ENCODE data around the gene BAMBI. TPM values are rescaled to one million over a fixed set of nuclear protein-coding genes. Genes with fewer than 3 reads are reported as not detected.

The BAMBI gene
- polyA plus RNA-seq, 4 donors = 44.5 to 57.1 (median 50.3) TPM

DNA sequence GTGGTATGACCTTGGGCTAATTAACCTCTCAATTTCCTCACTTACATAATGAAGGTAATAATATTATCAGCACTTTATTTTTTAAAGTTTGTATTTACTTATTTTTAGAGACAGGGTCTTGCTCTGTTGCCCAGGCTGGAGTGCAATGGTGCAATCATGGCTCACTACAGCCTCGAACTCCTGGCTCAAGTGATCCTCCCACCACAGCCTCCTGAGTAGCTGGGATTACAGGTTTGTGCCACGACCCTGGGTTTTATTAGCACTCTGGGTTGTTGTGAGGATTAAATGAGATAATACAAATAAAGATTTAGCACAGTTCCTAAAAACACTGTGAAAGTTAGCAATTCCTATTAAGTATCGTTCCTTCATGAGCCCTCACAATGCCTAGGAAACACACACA is 14.7 kb downstream of the BAMBI start:
- DNase-seq (ENCODE audit: low read depth in 4 of 4, low spot score in 3 of 4) = no peak

DNA sequence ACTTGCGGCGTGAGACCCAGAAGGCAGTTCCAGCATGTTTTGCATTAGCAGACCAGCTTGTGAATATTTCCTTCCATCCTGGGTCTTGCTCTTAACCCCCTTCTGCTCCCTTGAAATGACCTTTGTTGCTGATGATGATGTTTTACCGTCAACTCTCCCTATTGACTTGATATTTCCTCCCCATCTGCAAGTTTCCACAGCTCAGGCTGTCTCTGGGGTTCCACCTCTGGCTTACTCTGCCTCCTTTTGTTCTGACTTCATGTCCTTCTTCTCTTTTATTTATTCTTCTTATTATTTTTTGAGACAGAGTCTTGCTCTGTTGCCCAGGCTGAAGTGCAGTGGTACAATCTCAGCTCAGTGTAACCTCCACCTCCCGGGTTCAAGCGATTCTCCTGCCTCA is 17.2 kb downstream of the BAMBI start:
- DNase-seq (ENCODE audit: low read depth in 4 of 4, low spot score in 3 of 4) = no peak

DNA sequence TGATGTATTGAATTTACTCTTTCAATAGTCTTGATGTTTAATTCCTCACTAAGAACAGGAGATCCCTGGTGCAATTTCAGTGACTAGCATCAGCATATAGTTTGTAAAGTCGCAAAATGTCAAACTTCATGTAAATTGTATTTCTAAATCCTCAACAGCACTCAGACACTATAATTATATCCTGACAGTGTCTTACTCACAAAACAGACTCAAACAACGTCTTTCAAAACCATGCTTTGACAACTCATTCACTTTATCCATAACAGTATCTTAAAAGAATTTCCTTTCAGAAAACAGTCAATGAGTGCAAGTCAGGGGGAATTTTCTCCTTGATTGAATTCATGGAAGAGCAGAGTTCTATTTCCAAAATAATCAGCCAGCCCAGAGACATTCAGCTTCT is 20.8 kb downstream of the BAMBI start:
- DNase-seq (ENCODE audit: low read depth in 4 of 4, low spot score in 3 of 4) = no peak

DNA sequence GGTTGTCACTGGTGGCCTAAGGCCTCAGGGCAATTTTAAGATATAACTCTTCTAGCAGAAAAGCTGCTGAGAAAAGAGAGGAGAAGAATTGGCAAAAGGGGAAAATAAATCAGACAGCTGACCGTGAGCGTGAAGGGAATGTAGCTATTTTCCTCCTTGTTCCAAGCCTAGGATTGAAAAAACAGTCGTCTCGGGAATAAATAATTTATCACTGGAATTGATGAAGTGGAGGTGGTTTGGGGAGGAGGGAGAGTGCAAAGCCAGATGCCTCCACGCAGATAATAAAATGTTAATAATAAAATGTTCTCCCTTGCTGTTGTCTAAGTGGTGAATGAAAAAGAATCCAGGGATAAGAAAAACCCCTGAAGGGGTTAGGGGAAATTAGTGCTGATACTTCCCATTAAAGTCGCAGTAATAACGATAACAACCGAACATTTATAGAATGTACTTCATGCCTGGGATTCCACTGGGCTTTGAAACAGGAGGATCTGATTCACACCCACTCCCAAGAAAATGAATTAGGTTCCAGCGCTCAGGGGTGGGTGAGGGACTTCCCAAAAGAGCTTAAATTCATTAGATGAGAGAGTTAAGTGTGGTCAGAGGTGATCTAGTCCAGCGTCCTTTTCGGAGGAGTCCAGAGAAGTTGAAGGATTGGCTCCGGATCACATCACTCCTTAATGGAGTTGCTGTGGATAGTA is 27.3 kb downstream of the BAMBI start:
- no peak for DNase-seq (ENCODE audit: low read depth in 4 of 4, low spot score in 3 of 4)

DNA sequence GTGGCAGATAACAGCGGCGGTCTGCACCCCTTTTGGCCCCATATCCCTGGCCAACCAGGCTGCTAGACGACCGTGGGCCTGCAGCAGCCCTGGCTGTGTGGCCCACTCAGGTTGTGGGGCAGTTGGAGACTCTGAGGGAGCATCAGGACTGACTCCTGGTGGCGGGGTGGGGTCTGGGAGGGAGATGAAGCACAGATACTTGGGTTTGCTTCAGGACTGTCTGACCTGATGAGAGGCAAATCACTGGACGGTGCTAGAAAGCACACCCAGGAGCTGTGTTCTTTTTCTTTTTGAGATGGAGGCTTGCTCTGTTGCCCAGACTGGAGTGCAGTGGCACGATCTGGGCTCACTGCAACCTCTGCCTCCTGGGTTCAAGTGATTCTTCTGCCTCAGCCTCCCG is 28.2 kb downstream of the BAMBI start:
- no peak for DNase-seq (ENCODE audit: low read depth in 4 of 4, low spot score in 3 of 4)

DNA sequence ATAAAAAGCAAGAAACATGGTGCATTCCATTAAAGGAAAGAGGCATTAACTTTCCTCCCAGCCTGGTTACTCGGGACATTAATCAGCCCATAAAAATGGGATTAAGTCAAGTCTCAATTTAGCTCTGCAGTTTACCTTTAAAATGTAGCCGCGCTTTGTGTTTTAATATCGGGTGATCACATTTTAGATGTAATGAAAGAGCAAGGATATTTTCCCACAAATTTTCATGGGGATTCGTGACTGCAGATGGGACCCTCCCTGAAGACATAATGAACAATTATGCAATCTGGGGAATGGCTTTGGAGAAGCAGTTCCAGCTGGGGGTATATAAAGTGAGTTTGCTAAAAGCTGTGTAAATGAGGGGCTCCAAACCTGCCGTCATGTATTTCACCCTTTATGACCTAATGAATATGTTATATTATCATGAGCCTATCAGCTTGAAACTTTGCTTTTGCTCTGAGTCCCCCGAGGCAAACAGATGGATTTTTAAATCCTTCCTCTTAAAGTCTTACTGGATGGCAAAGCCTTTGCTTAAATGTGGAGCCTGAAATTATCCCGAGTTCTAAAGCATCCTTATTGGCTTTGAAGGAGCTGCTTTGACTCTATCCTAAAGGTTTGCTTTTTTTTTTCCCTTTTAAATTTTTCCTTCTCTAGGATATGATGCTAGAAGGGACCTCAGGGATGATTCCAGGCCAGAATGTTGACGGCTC is 31.8 kb downstream of the BAMBI start:
- no peak for DNase-seq (ENCODE audit: low read depth in 4 of 4, low spot score in 3 of 4)

DNA sequence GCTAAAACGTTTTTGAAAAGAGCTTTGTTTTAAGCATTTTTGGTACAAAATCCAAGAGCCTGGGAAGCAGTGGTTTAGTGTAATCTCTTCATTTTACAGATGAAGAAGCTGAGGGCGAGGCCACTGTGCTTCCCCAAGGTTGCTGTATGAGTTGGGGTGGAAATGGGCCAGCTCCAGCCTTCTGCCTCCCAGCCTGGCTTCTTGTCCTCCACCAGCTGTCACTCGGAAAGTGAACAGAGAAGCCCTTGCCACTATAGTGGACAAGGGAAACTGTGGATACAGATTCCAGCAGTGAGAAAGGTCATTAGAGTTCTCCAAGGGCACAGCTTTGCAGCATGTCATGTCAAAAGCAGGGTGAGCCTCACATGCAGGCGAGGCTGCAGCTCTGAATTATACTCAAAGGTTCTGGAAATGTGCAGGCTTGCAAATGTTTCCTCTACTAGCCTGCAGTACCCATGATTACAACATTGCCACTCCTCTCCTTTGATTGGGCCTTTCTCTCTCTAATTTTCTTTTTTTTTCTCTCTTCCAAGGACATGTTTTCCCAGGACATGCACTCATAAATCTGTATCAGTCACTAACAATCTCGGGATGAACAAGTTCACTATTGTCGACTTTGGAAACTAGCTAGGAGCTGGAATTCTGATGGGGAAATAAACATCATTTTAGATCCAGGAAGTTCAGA is 33.0 kb downstream of the BAMBI start:
- no peak for DNase-seq (ENCODE audit: low read depth in 4 of 4, low spot score in 3 of 4)

DNA sequence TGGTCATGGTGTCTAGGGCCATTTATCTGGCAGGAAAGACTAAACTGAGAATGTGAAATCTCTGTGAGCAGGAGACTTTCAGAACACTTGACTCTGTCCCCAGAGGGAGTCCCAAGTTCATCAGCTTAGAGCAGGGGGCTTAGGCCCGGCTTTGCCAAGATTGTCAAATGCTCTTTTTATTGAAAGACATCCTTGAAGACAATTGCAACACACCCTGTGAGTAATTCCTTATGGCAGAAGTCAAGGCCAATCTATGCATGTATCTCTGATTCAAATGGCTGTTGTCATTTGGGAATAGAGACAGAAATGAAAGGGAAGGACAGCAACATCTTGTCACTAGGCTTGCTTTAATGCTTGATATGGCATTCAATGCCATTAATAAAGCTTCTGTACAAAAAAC is 33.7 kb downstream of the BAMBI start:
- no peak for DNase-seq (ENCODE audit: low read depth in 4 of 4, low spot score in 3 of 4)

DNA sequence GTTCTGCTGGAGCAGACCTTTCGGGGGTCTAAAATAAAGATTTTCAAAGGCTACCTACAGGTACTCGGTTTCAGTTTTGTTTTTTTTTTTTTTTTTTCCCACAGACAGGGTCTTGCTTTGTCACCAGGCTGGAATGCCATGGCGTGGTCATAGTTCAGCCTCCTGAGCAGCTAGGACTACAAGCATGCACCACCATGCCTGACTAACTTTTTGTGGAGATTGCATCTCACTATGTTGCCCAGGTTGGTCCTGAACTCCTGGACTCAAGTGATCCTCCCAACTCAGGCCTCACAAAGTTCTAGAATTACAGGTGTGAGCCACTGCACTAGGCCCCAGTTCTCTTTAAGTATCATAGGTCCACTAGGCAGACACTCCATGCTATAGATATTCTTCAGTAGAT is 34.5 kb downstream of the BAMBI start:
- DNase-seq (ENCODE audit: low read depth in 4 of 4, low spot score in 3 of 4) = no peak

DNA sequence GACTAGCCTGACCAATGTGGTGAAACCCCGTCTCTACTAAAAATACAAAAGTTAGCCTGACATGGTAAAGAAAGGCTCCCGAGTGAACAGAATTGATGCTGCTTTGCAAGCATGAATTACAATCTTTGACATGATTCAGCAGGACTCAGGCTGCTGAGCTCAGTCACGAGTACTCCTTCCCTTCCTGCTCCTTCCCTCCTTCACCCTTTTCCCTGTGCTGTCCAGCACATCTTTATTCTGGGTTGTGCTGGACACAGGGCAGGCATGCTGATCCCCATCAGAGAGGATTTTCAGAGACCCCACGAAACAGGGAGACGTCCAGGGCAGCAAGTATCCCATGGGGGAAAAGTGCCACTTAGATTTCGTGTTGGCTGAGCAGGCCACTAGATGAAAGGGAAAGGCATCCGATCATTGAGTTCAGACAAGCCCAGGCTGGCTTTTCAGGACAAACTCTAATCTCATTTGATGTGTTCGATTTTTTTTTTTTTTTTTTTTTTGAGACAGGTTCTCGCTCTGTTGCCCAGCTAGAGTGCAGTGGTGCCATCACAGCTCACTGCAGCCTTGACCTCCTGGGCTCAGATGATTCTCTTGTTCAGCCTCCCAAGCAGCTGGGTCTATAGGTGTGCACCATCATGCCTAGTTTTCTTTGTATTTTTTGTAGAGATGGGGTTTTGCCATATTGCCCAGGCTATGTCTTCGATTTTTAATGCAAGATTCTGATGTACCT is 36.5 kb downstream of the BAMBI start:
- no peak for DNase-seq (ENCODE audit: low read depth in 4 of 4, low spot score in 3 of 4)

DNA sequence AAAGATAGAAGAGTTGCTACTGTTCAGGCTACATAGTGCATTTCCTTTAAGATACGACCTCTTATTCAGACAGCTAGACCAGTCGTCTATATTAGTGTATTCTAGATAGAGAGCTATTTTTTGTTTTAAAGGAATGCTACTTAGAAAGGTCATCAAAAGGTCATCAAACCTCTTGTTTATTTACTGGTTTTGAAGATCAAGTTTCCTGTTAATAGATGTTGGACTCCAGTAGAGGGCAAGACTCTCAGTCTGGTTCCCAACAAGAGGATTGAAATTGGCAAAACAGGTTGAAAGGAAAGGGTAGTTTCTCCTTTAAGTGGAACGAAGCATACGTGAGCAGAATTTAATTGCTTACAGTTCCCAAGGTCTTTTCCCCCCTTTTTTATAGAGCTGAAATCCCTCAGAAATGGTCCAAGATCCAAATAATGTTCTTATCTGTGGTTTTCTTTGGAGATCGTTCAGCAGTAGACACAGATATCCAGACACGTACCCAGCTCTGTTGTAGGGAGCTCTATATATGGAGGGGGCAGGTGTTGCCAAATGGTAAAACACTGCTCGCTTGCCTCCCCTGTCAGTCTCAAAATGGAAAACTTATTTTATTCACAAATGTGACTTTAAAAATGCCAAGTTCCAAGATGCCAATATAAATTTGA is 37.2 kb downstream of the BAMBI start:
- DNase-seq (ENCODE audit: low read depth in 4 of 4, low spot score in 3 of 4) = no peak

DNA sequence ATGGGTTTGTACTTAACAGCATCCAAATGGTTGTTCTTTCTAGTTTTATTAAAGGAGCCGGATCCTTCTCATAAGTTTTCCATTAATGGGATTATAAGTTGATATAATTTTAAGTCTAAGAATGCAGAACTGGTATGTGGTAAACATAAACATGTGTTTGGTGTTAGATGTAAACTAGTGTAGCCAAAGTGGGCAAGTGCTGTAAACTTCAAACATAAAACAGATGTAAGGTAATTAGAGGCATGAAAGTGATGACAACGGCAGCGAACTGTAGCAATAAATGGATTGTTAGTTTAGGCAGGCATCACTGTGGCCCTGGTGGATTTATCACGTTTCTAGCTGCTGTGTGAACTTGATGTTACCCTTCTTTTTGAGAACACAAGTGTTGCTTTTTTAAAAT is 37.9 kb downstream of the BAMBI start:
- no peak for DNase-seq (ENCODE audit: low read depth in 4 of 4, low spot score in 3 of 4)

DNA sequence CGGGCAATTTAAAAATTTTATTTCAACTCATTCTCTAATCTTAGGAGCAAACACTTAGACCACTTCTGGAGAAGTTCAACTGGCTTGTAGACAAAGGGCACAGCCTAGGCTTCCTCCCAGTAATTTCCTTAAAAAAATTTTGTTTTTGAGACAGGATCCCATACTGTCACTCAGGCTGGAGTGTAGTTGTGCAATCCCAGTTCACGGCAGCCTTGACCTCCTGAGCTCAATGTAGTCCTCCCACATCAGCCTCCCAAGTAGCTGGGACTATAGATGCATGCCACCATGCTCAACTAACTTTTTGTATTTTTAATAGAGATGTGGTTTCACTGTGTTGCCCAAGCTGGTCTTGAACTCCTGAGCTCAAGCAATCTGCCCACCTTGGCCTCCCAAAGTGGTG is 38.4 kb downstream of the BAMBI start:
- DNase-seq (ENCODE audit: low read depth in 4 of 4, low spot score in 3 of 4) = no peak

DNA sequence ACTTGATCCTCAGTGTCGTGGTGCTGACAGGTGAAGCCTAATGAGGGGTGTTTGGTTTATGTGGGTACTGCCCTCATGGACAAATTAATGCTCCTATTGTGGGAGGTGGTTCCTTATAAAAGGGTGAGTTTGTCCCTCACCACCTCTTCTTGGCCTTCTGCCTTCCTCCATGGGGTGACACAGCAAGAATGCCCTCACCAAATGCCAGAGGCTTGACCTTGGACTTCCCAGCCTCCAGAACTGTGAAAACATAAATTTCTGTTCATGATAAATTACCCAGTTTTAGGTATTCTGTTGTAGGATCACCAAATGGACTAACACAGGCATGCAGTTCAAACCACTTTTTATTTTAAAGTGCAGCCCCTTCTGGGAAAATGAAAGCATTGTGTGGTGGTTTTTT is 39.4 kb downstream of the BAMBI start:
- DNase-seq (ENCODE audit: low read depth in 4 of 4, low spot score in 3 of 4) = no peak

DNA sequence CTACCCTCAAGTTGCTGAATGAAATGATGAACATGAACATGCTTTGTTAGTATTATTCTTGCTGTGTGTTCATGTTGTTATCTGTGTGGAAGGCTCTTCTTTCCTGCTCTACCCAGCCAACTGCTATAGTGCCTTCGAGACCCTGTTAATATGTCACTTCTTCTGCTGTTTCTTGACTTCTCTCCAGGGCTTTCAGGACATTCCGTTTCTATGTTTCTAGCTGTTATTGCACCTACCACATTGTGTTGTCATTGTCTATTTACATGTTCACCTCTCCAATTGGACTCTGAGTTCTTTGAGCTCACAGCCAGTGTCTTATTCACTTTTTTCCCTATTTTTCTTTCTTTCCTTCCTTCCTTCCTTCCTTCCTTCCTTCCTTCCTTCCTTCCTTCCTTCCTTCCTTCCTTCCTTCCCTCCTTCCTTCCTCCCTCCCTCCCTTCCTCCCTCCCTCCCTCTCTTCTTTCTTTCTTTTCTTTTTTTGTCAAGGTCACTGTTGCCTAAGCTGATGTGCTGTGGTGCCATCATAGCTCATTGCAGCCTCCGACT is 40.4 kb downstream of the BAMBI start:
- no peak for DNase-seq (ENCODE audit: low read depth in 4 of 4, low spot score in 3 of 4)

DNA sequence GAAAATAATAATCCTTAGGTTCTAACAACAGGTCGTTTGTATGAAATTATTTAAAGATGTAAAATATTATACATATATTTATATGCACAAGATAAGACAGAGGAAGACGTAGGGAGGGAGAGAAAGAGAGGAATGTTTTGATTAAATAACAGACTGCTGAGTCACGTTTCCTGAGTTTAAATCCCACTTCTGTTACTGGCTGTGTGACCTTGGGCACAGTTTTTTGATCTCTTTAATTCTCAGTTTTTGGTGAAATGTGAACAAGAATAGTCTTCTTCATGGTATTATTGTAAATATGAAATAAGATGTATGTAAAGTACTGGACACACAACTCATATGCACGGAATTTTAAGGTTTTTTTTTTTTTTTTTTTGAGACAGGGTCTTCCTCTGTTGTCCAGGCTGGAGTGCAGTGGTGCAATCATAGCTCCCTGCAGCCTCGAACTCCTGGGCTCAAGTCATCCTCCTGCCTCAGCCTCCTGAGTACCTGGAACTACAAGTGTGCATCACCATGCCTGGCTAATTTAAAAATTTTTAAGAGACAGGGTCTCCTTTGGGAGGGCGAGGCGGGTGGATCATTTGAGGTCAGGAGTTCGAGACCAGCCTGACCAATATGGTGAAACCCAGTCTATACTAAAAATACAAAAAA is 42.6 kb downstream of the BAMBI start:
- DNase-seq (ENCODE audit: low read depth in 4 of 4, low spot score in 3 of 4) = no peak

DNA sequence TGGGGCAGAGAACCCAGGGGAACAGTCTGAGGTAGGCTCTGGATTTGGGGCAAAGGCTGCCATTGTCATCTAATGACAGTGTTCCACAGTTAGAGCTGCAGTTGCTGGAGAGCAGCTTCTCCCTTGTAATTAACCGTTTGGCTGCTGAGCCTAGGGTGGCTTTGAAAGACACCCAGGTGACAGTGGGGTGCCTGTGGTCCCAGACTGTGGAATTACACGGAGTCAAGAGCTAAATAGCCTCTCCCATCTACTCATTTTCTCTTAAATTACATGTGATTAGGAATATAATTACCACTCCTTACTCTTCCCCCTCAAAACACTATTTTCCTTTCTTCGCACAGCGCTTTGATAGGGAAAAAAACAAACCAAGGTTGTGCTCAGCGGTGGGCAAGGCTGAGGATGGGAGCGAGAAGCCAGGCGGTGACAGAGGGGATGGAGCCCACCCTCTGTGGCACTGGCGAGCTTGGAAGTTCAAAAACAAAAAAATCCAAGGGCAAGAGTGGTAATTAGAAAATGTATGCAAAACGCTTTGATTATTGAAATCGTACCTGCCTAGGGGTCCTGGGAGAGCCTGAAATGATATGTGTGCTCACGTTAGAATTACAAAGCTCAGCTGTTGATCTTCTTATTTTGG is 44.1 kb downstream of the BAMBI start:
- no peak for DNase-seq (ENCODE audit: low read depth in 4 of 4, low spot score in 3 of 4)

DNA sequence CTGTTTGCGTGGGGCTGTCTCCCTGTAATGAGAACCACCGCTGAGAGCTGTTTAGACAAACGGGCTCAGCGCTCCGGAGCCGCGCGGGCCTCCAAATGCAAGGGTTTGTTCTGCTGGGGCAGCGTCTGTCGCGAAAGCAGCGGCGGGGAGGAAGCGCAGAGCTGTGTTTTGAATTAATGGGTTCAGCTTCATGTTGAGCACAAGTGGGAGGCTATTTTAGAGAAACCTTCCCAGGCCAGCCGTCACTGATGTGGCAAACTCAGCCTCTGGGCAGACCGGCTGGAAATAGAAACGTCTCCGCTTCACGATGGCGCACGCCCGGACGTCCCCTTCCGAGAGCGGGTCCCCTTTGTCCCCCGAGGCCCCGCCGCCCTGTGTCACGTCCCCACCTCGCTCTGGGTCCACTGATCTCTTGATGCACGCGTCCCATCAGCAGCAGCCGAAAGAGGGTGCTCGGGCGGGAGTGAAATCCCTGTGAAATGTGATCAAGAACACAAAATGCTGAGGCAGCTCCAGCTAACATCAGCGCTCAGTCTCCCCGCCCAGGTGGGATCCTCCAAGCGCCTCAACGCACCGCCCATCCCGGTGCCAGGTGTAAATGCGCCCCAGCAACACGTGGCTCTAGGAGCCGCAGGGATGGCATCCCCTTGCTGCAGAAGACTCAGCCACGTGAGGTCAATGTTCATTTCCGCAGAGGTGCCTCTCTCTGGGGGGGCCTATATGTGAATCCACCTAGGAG is 44.9 kb downstream of the BAMBI start:
- no peak for DNase-seq (ENCODE audit: low read depth in 4 of 4, low spot score in 3 of 4)

DNA sequence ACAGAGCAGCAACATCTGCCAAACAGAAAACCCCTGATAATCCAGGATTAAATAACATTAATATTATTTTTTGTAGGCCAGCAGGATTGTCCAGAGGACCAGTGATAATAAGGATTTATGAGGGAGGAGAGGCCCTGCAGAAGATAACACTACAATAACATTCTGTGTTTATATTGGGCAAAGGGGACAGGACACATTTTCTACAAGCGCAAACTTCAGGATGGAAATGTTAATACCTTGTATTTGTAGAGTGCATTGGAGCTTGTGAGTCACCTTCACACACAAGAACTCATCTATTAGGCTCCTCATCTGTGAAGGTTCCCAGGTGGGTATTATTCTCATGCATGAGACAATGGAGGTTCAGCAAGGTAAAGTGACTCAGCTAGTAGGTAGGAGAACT is 51.0 kb downstream of the BAMBI start:
- no peak for DNase-seq (ENCODE audit: low read depth in 4 of 4, low spot score in 3 of 4)
